ENCODE measurements around the gene IMP3. TPM values are rescaled to one million over a fixed set of nuclear protein-coding genes. Genes with fewer than 3 reads are reported as not detected.

IMP3 gene
- total RNA-seq, 2 experiments from 2014 or later = 101 to 174 TPM

- Histone ChIP-seq H3K9me2 (ENCODE audit: insufficient read depth, low read length) (no peaks in the 10 kb centered on the region), H3K27ac (ENCODE audit: low read depth, low read length, poor library complexity, severe bottlenecking) (no peak overlapping the region), H3K4me3 (ENCODE audit: low read depth, low read length, poor library complexity, severe bottlenecking) (no peak overlapping the region), H3K4me2 (ENCODE audit: low read length) (no peak overlapping the region), H3K9me3 (ENCODE audit: low read length) (no peaks in the 10 kb centered on the region), H3K4me1 (ENCODE audit: insufficient read depth, low read length, poor library complexity, severe bottlenecking) (no peaks in the 10 kb centered on the region), H2AFZ (ENCODE audit: low read length) (no peak overlapping the region), H3K79me2 (ENCODE audit: insufficient read depth, low read depth, low read length) (no peaks in the 10 kb centered on the region), H3K36me3 (ENCODE audit: insufficient read depth, low read length) (peaks cover 31% of the 10 kb centered on the region), H4K20me1 (ENCODE audit: insufficient read depth, low read length) (no peaks in the 10 kb centered on the region)
- no TSS peak for BruUV-seq (replicated peaks)
- ChIA-PET POLR2A (interaction anchor here (0.6 kb wide), 1 partner anchor 98 kb away, joined by 3 read pairs; no protein-coding TSS in a partner anchor), CTCF (ENCODE audit: unreplicated experiment) (no interaction called here)
- TF ChIP-seq CTCF (conservative IDR thresholded peaks at IDR 0.05; ENCODE audit: low read length) = no peak
- no peak for TF ChIP-seq EZH2phosphoT487 (IDR thresholded peaks at IDR 0.05; ENCODE audit: borderline replicate concordance, low read depth, low read length)
- no peak for DNase-seq (ENCODE audit: low spot score)
- intact Hi-C loops (cut with micrococcal nuclease; ENCODE audit: unreplicated experiment) = no loop called here
Measured at GRCh38 chr15:75590239-75590638, 49.8 kb downstream of the IMP3 start.

Other genes with a start within 250 kb of the IMP3 start
- 38.4 and 44.2 TPM in 2 replicates for gene SIN3A, start 188.5 kb downstream of the IMP3 start, total RNA-seq (2014; rRNA removed; shearing (Covaris generic))
- gene SIN3A, start 188.5 kb downstream of the IMP3 start, total RNA-seq (2022) = 103 and 112 TPM in 2 replicates
- 12.5 and 16.5 TPM in 2 replicates for gene PTPN9, start 60.9 kb downstream of the IMP3 start, total RNA-seq (2014; rRNA removed; shearing (Covaris generic))
- 38.5 and 39.2 TPM in 2 replicates for gene PTPN9, start 60.9 kb downstream of the IMP3 start, total RNA-seq (2022)
- gene SNUPN, start 14.5 kb downstream of the IMP3 start, total RNA-seq (2014; rRNA removed; shearing (Covaris generic)) = 32.4 and 44.4 TPM in 2 replicates
- 69.4 and 71.1 TPM in 2 replicates for gene SNUPN, start 14.5 kb downstream of the IMP3 start, total RNA-seq (2022)
- 0.05 and 0.09 TPM in 2 replicates for gene SNX33, start 7.7 kb upstream of the IMP3 start, total RNA-seq (2014; rRNA removed; shearing (Covaris generic))
- 0.31 and 0.38 TPM in 2 replicates for gene SNX33, start 7.7 kb upstream of the IMP3 start, total RNA-seq (2022)
- not detected in 2 replicates for gene CSPG4, start 72.6 kb upstream of the IMP3 start, total RNA-seq (2014; rRNA removed; shearing (Covaris generic))
- not detected in 2 replicates for gene CSPG4, start 72.6 kb upstream of the IMP3 start, total RNA-seq (2022)
- gene UBE2Q2, start 203.2 kb upstream of the IMP3 start, total RNA-seq (2014; rRNA removed; shearing (Covaris generic)) = 8.6 and 12.0 TPM in 2 replicates
- gene UBE2Q2, start 203.2 kb upstream of the IMP3 start, total RNA-seq (2022) = 12.0 and 14.2 TPM in 2 replicates

Data from OCI-LY7 (cell line).